ENCODE data around the gene HMCN2.

The HMCN2 gene

DNA sequence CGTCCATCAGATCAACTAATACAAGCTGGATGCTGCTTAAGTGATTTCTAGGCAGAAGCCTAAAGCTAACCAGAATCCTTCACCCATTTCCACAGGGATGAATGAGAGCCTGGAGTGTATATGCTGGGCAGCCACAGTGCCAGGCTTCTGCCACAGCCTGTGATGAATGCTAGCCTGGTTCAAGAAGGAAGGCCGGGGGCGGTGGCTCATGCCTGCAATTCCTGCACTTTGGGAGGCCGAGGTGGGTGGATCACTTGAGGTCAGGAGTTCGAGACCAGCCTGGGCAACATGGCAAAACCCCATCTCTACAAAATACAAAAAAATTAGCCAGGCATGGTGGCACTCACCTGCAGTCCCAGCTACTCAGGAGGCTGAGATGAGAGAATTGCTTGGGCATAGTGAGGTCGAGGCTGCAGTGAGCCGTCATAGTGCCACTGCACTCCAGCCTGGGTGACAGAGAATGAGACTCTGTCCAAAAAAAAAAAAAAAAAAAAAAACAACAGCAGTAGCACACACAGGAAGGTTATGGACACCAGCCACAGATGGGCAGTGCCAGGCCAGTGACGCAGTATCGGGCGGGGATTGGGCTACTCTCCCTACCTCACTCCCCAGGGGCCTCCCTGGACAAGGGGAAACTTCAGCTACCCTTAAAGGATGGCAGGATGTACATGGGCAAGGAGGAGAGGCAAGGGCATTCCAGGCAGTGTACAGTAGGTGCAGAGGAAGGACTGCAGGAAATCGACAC, 23.1 kb upstream of the HMCN2 start:
- H3K14ac ChIP-seq (ENCODE audit: low read length in 2 of 2), result no peak overlapping the region
- no peak overlapping the region for H3K23ac ChIP-seq (ENCODE audit: low read length in 2 of 2)
- no peaks in the 10 kb centered on the region for H3K79me1 ChIP-seq (replicated peaks; ENCODE audit: low read length, poor library complexity, severe bottlenecking)

DNA sequence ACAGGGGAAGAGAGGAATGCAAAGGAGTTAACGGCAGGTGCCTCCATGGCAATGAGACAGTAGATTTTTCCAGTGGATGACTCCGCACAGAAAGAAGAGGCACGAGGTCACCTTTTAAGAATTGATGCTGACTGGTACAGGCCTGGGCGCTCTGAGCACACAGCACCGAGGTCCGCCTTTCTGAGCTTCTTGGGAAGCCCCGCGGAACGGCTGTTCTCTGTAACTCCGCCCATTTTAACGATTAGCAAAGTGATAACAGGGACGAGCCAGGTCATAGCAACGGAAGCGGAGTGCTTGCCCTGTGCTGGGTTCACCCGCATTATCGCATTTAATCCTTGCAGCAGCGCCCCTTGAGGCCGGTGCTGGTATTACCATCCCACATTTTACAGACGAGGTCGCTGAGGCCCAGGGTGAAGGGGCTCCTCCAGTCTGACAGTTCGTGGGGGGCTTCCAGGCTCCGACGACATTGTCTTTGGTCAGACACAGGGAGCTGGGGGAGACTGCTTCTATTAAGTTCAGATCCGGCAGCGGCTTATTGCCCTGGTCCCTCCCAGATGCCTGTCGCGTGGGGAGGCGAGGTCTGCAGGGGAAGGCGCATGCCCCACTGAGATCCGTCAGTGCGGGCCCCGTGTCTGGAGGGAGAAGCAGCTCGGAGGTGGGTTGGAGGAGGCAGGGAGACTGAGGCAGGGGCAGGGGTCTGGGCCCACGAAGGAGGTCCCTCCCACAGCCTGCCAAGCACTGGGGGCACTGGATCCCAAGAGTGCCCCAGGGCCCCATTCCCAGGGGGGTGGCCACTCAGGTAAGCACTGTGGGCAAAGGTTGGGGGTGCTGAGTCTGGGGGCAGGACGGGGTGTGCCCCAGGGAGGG, 22.3 kb upstream of the HMCN2 start:
- H3K4me3 ChIP-seq (ENCODE audit: insufficient read depth in 1 of 2, low read depth in 1 of 2, low read length in 2 of 2), result peak overlapping the region in 1 of 2 experiments; percentile 56
- no peak overlapping the region for H2AFZ ChIP-seq (ENCODE audit: low read depth, low read length)
- H3K4me1 ChIP-seq (ENCODE audit: control insufficient read depth, insufficient read depth, low read depth, low read length), result peaks cover 16% of the 10 kb centered on the region
- H4K8ac ChIP-seq (ENCODE audit: low read length), result no peak overlapping the region
- WGBS, result 27% methylated on average over 35 of the region's 35 CpGs
- H3K36me3 ChIP-seq (ENCODE audit: control insufficient read depth in 1 of 2, insufficient read depth in 2 of 2, low read depth in 1 of 2, low read length in 2 of 2), result no peaks in the 10 kb centered on the region
- peak; percentile 48 for DNase-seq
- no peak overlapping the region for H2BK5ac ChIP-seq (ENCODE audit: low read depth, low read length, poor library complexity, severe bottlenecking)
- H2BK120ac ChIP-seq (ENCODE audit: low read depth, low read length), result no peak overlapping the region
- no peaks in the 10 kb centered on the region for H3K79me1 ChIP-seq (replicated peaks; ENCODE audit: low read length, poor library complexity, severe bottlenecking)
- no peak overlapping the region for H3K4ac ChIP-seq (ENCODE audit: low read depth in 1 of 2, low read length in 2 of 2)
- H3K23ac ChIP-seq (ENCODE audit: low read length in 2 of 2), result no peak overlapping the region
- no peak overlapping the region for H3K14ac ChIP-seq (ENCODE audit: low read length in 2 of 2)
- H4K91ac ChIP-seq (ENCODE audit: low read length), result peak overlapping the region; percentile 66
- H2BK15ac ChIP-seq (ENCODE audit: low read depth, poor library complexity, severe bottlenecking), result no peak overlapping the region
- no peaks in the 10 kb centered on the region for H3K9me3 ChIP-seq (ENCODE audit: control insufficient read depth, low read length)
- peak overlapping the region; percentile 44 for H3K9ac ChIP-seq (ENCODE audit: low read length)
- H3K27ac ChIP-seq (ENCODE audit: low read length, poor library complexity, severe bottlenecking), result no peak overlapping the region
- no peak overlapping the region for H3K18ac ChIP-seq (ENCODE audit: low read depth in 1 of 2, low read length in 2 of 2)
- H2BK12ac ChIP-seq (ENCODE audit: low read length in 2 of 2), result no peak overlapping the region
- H3K4me2 ChIP-seq (ENCODE audit: low read length, poor library complexity, severe bottlenecking), result no peak overlapping the region
- H3K27me3 ChIP-seq (ENCODE audit: control insufficient read depth in 1 of 2, insufficient read depth in 1 of 2, low read length in 2 of 2), result peaks cover 0 to 14% of the 10 kb centered on the region in 2 experiments
- H2AK5ac ChIP-seq (ENCODE audit: low read length, severe bottlenecking), result no peak overlapping the region

More for the DNA sequence above, 23.1 kb upstream of the HMCN2 start:
- Histone ChIP-seq H2BK12ac (ENCODE audit: low read length in 2 of 2) (no peak overlapping the region), H3K27ac (ENCODE audit: low read length, poor library complexity, severe bottlenecking) (no peak overlapping the region), H2BK5ac (ENCODE audit: low read depth, low read length, poor library complexity, severe bottlenecking) (no peak overlapping the region), H2BK120ac (ENCODE audit: low read depth, low read length) (no peak overlapping the region), H3K9ac (ENCODE audit: low read length) (peak overlapping the region; percentile 44), H2AK5ac (ENCODE audit: low read length, severe bottlenecking) (no peak overlapping the region), H2BK15ac (ENCODE audit: low read depth, poor library complexity, severe bottlenecking) (no peak overlapping the region), H3K36me3 (ENCODE audit: control insufficient read depth in 1 of 2, insufficient read depth in 2 of 2, low read depth in 1 of 2, low read length in 2 of 2) (no peaks in the 10 kb centered on the region), H3K4me1 (ENCODE audit: control insufficient read depth, insufficient read depth, low read depth, low read length) (peaks cover 23% of the 10 kb centered on the region), H3K4me2 (ENCODE audit: low read length, poor library complexity, severe bottlenecking) (no peak overlapping the region), H3K4ac (ENCODE audit: low read depth in 1 of 2, low read length in 2 of 2) (no peak overlapping the region), H4K91ac (ENCODE audit: low read length) (no peak overlapping the region), H4K8ac (ENCODE audit: low read length) (no peak overlapping the region), H3K4me3 (ENCODE audit: insufficient read depth in 1 of 2, low read depth in 1 of 2, low read length in 2 of 2) (no peak overlapping the region), H2AFZ (ENCODE audit: low read depth, low read length) (no peak overlapping the region), H3K27me3 (ENCODE audit: control insufficient read depth in 1 of 2, insufficient read depth in 1 of 2, low read length in 2 of 2) (peaks cover 0 to 14% of the 10 kb centered on the region in 2 experiments), H3K18ac (ENCODE audit: low read depth in 1 of 2, low read length in 2 of 2) (no peak overlapping the region), H3K9me3 (ENCODE audit: control insufficient read depth, low read length) (no peaks in the 10 kb centered on the region)
- DNase-seq, result no peak
- 82% methylated on average over 6 of the region's 11 CpGs for WGBS

GRCh38 chr9:130243882-130244170, 21.7 kb upstream of the HMCN2 start:
- Histone ChIP-seq H3K27ac (ENCODE audit: low read length, poor library complexity, severe bottlenecking) (no peak overlapping the region), H3K9ac (ENCODE audit: low read length) (no peak overlapping the region), H4K91ac (ENCODE audit: low read length) (no peak overlapping the region), H4K8ac (ENCODE audit: low read length) (no peak overlapping the region), H3K14ac (ENCODE audit: low read length in 2 of 2) (no peak overlapping the region), H2BK5ac (ENCODE audit: low read depth, low read length, poor library complexity, severe bottlenecking) (no peak overlapping the region), H2BK120ac (ENCODE audit: low read depth, low read length) (no peak overlapping the region), H3K4me1 (ENCODE audit: control insufficient read depth, insufficient read depth, low read depth, low read length) (peaks cover 16% of the 10 kb centered on the region), H3K9me3 (ENCODE audit: control insufficient read depth, low read length) (no peaks in the 10 kb centered on the region), H2BK15ac (ENCODE audit: low read depth, poor library complexity, severe bottlenecking) (no peak overlapping the region), H3K27me3 (ENCODE audit: control insufficient read depth in 1 of 2, insufficient read depth in 1 of 2, low read length in 2 of 2) (peaks cover 0 to 14% of the 10 kb centered on the region in 2 experiments), H2BK12ac (ENCODE audit: low read length in 2 of 2) (no peak overlapping the region), H3K36me3 (ENCODE audit: control insufficient read depth in 1 of 2, insufficient read depth in 2 of 2, low read depth in 1 of 2, low read length in 2 of 2) (no peaks in the 10 kb centered on the region), H3K4me3 (ENCODE audit: insufficient read depth in 1 of 2, low read depth in 1 of 2, low read length in 2 of 2) (no peak overlapping the region), H3K4me2 (ENCODE audit: low read length, poor library complexity, severe bottlenecking) (no peak overlapping the region), H3K23ac (ENCODE audit: low read length in 2 of 2) (no peak overlapping the region), H3K79me1 (replicated peaks; ENCODE audit: low read length, poor library complexity, severe bottlenecking) (no peaks in the 10 kb centered on the region), H2AK5ac (ENCODE audit: low read length, severe bottlenecking) (no peak overlapping the region), H2AFZ (ENCODE audit: low read depth, low read length) (no peak overlapping the region), H3K4ac (ENCODE audit: low read depth in 1 of 2, low read length in 2 of 2) (no peak overlapping the region), H3K18ac (ENCODE audit: low read depth in 1 of 2, low read length in 2 of 2) (no peak overlapping the region)
- DNase-seq, result no peak
- 91% methylated on average over 7 of the region's 7 CpGs for WGBS

DNA sequence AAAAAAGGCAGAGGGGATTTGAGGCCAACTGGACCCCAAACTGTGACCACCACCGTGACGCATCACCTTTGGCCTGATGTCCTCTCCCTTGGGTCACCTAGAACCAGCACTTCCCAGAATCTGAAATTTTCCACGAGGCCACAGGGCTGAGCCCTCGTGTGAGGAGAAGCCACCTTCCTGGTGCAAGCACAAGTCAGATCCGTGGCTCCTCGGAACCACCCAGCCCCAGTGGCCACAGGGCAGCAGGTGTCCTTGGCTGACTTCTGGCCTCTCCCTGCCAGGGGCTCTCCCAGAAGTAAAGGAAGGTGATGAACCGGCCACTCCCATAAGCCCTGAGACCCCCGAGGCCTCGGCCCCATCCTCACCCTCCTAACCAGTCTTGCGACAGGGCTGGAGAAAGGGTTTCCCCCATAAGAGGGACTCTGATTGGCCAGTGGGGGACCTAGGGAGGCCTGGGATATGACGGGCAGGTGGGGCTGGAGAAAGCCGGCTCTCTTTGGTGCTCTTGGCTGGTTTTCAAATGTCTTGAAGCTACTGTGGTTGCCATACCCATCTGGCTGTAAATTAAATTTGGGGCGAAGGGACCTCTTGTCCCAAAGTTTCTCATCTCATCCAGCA, 20.9 kb upstream of the HMCN2 start:
- Histone ChIP-seq H3K4me1 (ENCODE audit: control insufficient read depth, insufficient read depth, low read depth, low read length) (peaks cover 16% of the 10 kb centered on the region), H3K36me3 (ENCODE audit: control insufficient read depth in 1 of 2, insufficient read depth in 2 of 2, low read depth in 1 of 2, low read length in 2 of 2) (no peaks in the 10 kb centered on the region), H3K14ac (ENCODE audit: low read length in 2 of 2) (no peak overlapping the region), H3K79me1 (replicated peaks; ENCODE audit: low read length, poor library complexity, severe bottlenecking) (no peaks in the 10 kb centered on the region), H3K23ac (ENCODE audit: low read length in 2 of 2) (no peak overlapping the region), H3K4me2 (ENCODE audit: low read length, poor library complexity, severe bottlenecking) (no peak overlapping the region), H2AFZ (ENCODE audit: low read depth, low read length) (no peak overlapping the region), H2AK5ac (ENCODE audit: low read length, severe bottlenecking) (no peak overlapping the region), H3K27ac (ENCODE audit: low read length, poor library complexity, severe bottlenecking) (no peak overlapping the region), H2BK15ac (ENCODE audit: low read depth, poor library complexity, severe bottlenecking) (no peak overlapping the region), H2BK12ac (ENCODE audit: low read length in 2 of 2) (no peak overlapping the region), H3K9me3 (ENCODE audit: control insufficient read depth, low read length) (no peaks in the 10 kb centered on the region), H3K4ac (ENCODE audit: low read depth in 1 of 2, low read length in 2 of 2) (no peak overlapping the region), H3K18ac (ENCODE audit: low read depth in 1 of 2, low read length in 2 of 2) (no peak overlapping the region), H2BK120ac (ENCODE audit: low read depth, low read length) (no peak overlapping the region), H3K9ac (ENCODE audit: low read length) (no peak overlapping the region), H3K4me3 (ENCODE audit: insufficient read depth in 1 of 2, low read depth in 1 of 2, low read length in 2 of 2) (no peak overlapping the region), H4K8ac (ENCODE audit: low read length) (no peak overlapping the region), H2BK5ac (ENCODE audit: low read depth, low read length, poor library complexity, severe bottlenecking) (no peak overlapping the region), H4K91ac (ENCODE audit: low read length) (no peak overlapping the region), H3K27me3 (ENCODE audit: control insufficient read depth in 1 of 2, insufficient read depth in 1 of 2, low read length in 2 of 2) (peaks cover 0 to 14% of the 10 kb centered on the region in 2 experiments)
- WGBS, result 93% methylated on average over 10 of the region's 13 CpGs
- DNase-seq, result no peak

Measured in mesenchymal stem cell (in vitro differentiated cells and primary cell).